WTC11 (cell line): ENCODE results near the gene NPAS3. TPM values are rescaled to one million over a fixed set of nuclear protein-coding genes. Genes with fewer than 3 reads are reported as not detected.

Experiments used
- ATAC-seq: fragments of 200-7000 bp; cut with Tn5 transposase; 2 replicates; pipeline ENCODE4 v1.10.0; 2021; ENCODE audit warnings: mild to moderate bottlenecking, moderate library complexity
- CTCF ChIA-PET: fragments of 300-600 bp; sonication (Branson Sonifier 250); formaldehyde crosslinking; loops from one replicate; lab custom pipeline; 2021; ENCODE audit warnings: antibody characterized with exemption; lab: Charles Lee
- POLR2A ChIA-PET: fragments of 350-600 bp; sonication (Branson Sonifier 250); formaldehyde crosslinking; loops from one replicate; lab custom pipeline; 2021; ENCODE audit warnings: antibody characterized with exemption; lab: Charles Lee
- DNase-seq: peaks from one replicate; pipeline ENCODE4 v3.0.0; 2021; ENCODE audit warnings: low spot score
- H3K27ac Mint-ChIP-seq: 2 replicates; pipeline ENCODE4 v1.8.0; 2021; ENCODE audit warnings: mixed read lengths
- H3K27me3 Mint-ChIP-seq: 2 replicates; pipeline ENCODE4 v1.8.0; 2021; ENCODE audit warnings: low read depth, mild to moderate bottlenecking, moderate library complexity, mixed read lengths
- H3K36me3 Mint-ChIP-seq: 2 replicates; pipeline ENCODE4 v1.8.0; 2021; ENCODE audit warnings: mixed read lengths
- H3K4me1 Mint-ChIP-seq: 2 replicates; pipeline ENCODE4 v1.8.0; 2022; ENCODE audit warnings: mixed read lengths
- H3K4me3 Mint-ChIP-seq: 2 replicates; pipeline ENCODE4 v1.8.0; 2021; ENCODE audit warnings: mild to moderate bottlenecking, moderate library complexity, mixed read lengths
- H3K9me3 Mint-ChIP-seq: 2 replicates; pipeline ENCODE4 v1.8.0; 2021; ENCODE audit warnings: mixed read lengths
- AFF4 ChIP-seq: sonication (generic); formaldehyde crosslinking; IDR thresholded peaks from 2 replicates; pipeline ENCODE4 v1.8.1; 2023; ENCODE audit warnings: mild to moderate bottlenecking, missing genetic modification reagents, borderline replicate concordance
- ATF6 ChIP-seq: sonication (generic); formaldehyde crosslinking; IDR thresholded peaks from 2 replicates; pipeline ENCODE4 v1.8.1; 2023; ENCODE audit warnings: mild to moderate bottlenecking, missing genetic modification reagents
- CBFB ChIP-seq: sonication (generic); formaldehyde crosslinking; IDR thresholded peaks from 2 replicates; pipeline ENCODE4 v1.8.1; 2022; ENCODE audit warnings: mild to moderate bottlenecking, low read depth, missing genetic modification reagents
- CDX4 ChIP-seq: fragments of 250-450 bp; sonication (Bioruptor Pico); IDR thresholded peaks from 2 replicates; pipeline ENCODE4 v1.9.0; 2021; ENCODE audit warnings: moderate library complexity, mild to moderate bottlenecking, inconsistent platforms, borderline replicate concordance
- CREB1 ChIP-seq: sonication (generic); formaldehyde crosslinking; IDR thresholded peaks from 2 replicates; pipeline ENCODE4 v1.8.0; 2023; ENCODE audit warnings: mild to moderate bottlenecking, missing genetic modification reagents
- CTCF ChIP-seq: fragments of 200-600 bp; IDR thresholded peaks from 2 replicates; pipeline ENCODE4 v1.8.0; 2022; ENCODE audit warnings: antibody characterized with exemption
- E2F5 ChIP-seq: sonication (generic); formaldehyde crosslinking; IDR thresholded peaks from 2 replicates; pipeline ENCODE4 v1.8.1; 2022; ENCODE audit warnings: mild to moderate bottlenecking, moderate library complexity, missing genetic modification reagents
- EMX1 ChIP-seq: fragments of 250-450 bp; sonication (Bioruptor Pico); IDR thresholded peaks from 2 replicates; pipeline ENCODE4 v1.8.0; 2021; ENCODE audit warnings: mild to moderate bottlenecking
- ETV6 ChIP-seq: sonication (generic); formaldehyde crosslinking; IDR thresholded peaks from 2 replicates; pipeline ENCODE4 v1.8.1; 2022; ENCODE audit warnings: mild to moderate bottlenecking, missing genetic modification reagents
- RELA ChIP-seq: sonication (generic); formaldehyde crosslinking; IDR thresholded peaks from 2 replicates; pipeline ENCODE4 v1.8.1; 2022; ENCODE audit warnings: missing genetic modification reagents, mild to moderate bottlenecking, borderline replicate concordance
- RORB ChIP-seq: fragments of 250-450 bp; sonication (Bioruptor Pico); IDR thresholded peaks from 2 replicates; pipeline ENCODE4 v1.9.0; 2021; ENCODE audit warnings: mild to moderate bottlenecking
- SP1 ChIP-seq: sonication (generic); formaldehyde crosslinking; conservative IDR thresholded peaks from 2 replicates; pipeline ENCODE4 v1.8.1; 2022; ENCODE audit warnings: missing genetic modification reagents
- TEAD1 ChIP-seq: sonication (generic); formaldehyde crosslinking; IDR thresholded peaks from 2 replicates; pipeline ENCODE4 v1.8.0; 2022; ENCODE audit warnings: mild to moderate bottlenecking, missing genetic modification reagents
- TEAD4 ChIP-seq: sonication (generic); formaldehyde crosslinking; IDR thresholded peaks from 2 replicates; pipeline ENCODE4 v1.8.0; 2022; ENCODE audit warnings: mild to moderate bottlenecking, missing genetic modification reagents
- ZBTB21 ChIP-seq: sonication (generic); formaldehyde crosslinking; IDR thresholded peaks from 2 replicates; pipeline ENCODE4 v1.8.1; 2023; ENCODE audit warnings: mild to moderate bottlenecking, missing genetic modification reagents, borderline replicate concordance
- ZBTB43 ChIP-seq: sonication (generic); formaldehyde crosslinking; IDR thresholded peaks from 2 replicates; pipeline ENCODE4 v1.8.1; 2023; ENCODE audit warnings: mild to moderate bottlenecking, missing genetic modification reagents
- ZNF121 ChIP-seq: sonication (generic); formaldehyde crosslinking; IDR thresholded peaks from 2 replicates; pipeline ENCODE4 v1.8.0; 2023; ENCODE audit warnings: missing genetic modification reagents
- total RNA-seq: library from RNA; stranded (reverse); gene quantifications from 3 replicates; pipeline ENCODE4 v1.2.3, GENCODE V29; 2021

NPAS3 gene
- total RNA-seq, 1 experiment from 2014 or later = 3.2 TPM

- no peak for TF ChIP-seq SP1 (CRISPR knock-in tag)
These were observed 765.8 kb downstream of the NPAS3 start (continued) for GRCh38 chr14:33704481-33704880.

- no peaks in the 10 kb centered on the region for H3K36me3 Mint-ChIP-seq
- TF ChIP-seq CTCF (no peak), E2F5 (CRISPR knock-in tag) (no peak), ZBTB21 (CRISPR knock-in tag) (no peak), CDX4 (CRISPR knock-in tag) (no peak), ZNF121 (CRISPR knock-in tag) (no peak), ZBTB43 (CRISPR knock-in tag) (no peak), TEAD4 (CRISPR knock-in tag) (no peak), RELA (CRISPR knock-in tag) (no peak), ETV6 (no peak), RORB (CRISPR knock-in tag) (no peak), CREB1 (CRISPR knock-in tag) (no peak), CBFB (CRISPR knock-in tag) (no peak), TEAD1 (no peak), EMX1 (CRISPR knock-in tag) (no peak), ATF6 (no peak), AFF4 (no peak)
- H3K9me3 Mint-ChIP-seq = no peaks in the 10 kb centered on the region
- H3K4me3 Mint-ChIP-seq = no peak overlapping the region
- no peak for DNase-seq
- POLR2A ChIA-PET = no interaction called here
- peaks cover 17% of the 10 kb centered on the region for H3K4me1 Mint-ChIP-seq
- CTCF ChIA-PET = interaction anchor here (0.9 kb wide), 1 partner anchor 29 kb away, joined by 3 read pairs; no protein-coding TSS in a partner anchor
- no peak overlapping the region for H3K27ac Mint-ChIP-seq
- no peak for ATAC-seq
- H3K27me3 Mint-ChIP-seq = no peaks in the 10 kb centered on the region
These were observed 766.8 kb downstream of the NPAS3 start for GRCh38 chr14:33705490-33705889.
